T-helper 1 cell treated with Interleukin-12 subunit alpha and Interleukin-12 subunit beta and Interleukin-4 antibody, amounts not matched to agents 30 μg/mL and 1 μg/mL, for 36 hours (primary cell): ENCODE data around the gene HNF4A.

Source experiments
- H3K27ac Mint-ChIP-seq: one replicate; pipeline ENCODE4 v1.8.0; 2021; ENCODE audit warnings: mild to moderate bottlenecking, mixed read lengths
- H3K27me3 Mint-ChIP-seq: one replicate; pipeline ENCODE4 v1.8.0; 2021; ENCODE audit warnings: low read depth, mixed read lengths
- H3K36me3 Mint-ChIP-seq: one replicate; pipeline ENCODE4 v1.8.0; 2021; ENCODE audit warnings: low read depth, mixed read lengths
- H3K4me1 Mint-ChIP-seq: one replicate; pipeline ENCODE4 v1.8.0; 2021; ENCODE audit warnings: low read depth, mixed read lengths
- H3K4me3 Mint-ChIP-seq: one replicate; pipeline ENCODE4 v1.8.0; 2021; ENCODE audit warnings: mild to moderate bottlenecking, moderate library complexity, mixed read lengths
- H3K9me3 Mint-ChIP-seq: one replicate; pipeline ENCODE4 v1.8.0; 2021; ENCODE audit warnings: mixed read lengths

HNF4A gene

GRCh38 chr20:44413575-44414345, 58.3 kb downstream of the HNF4A start:
- Mint-ChIP-seq H3K36me3 (no peaks in the 10 kb centered on the region), H3K27ac (no peak overlapping the region), H3K27me3 (peaks cover 15% of the 10 kb centered on the region), H3K4me1 (no peaks in the 10 kb centered on the region), H3K4me3 (no peak overlapping the region), H3K9me3 (no peaks in the 10 kb centered on the region)

GRCh38 chr20:44414346-44414714, 58.8 kb downstream of the HNF4A start:
- H3K27ac Mint-ChIP-seq: no peak overlapping the region
- no peaks in the 10 kb centered on the region for H3K9me3 Mint-ChIP-seq
- H3K4me1 Mint-ChIP-seq: no peaks in the 10 kb centered on the region
- peaks cover 15% of the 10 kb centered on the region for H3K27me3 Mint-ChIP-seq
- no peak overlapping the region for H3K4me3 Mint-ChIP-seq
- H3K36me3 Mint-ChIP-seq: no peaks in the 10 kb centered on the region

- Mint-ChIP-seq H3K27ac (no peak overlapping the region), H3K9me3 (no peaks in the 10 kb centered on the region), H3K36me3 (no peaks in the 10 kb centered on the region), H3K4me3 (no peak overlapping the region), H3K4me1 (no peaks in the 10 kb centered on the region), H3K27me3 (peaks cover 15% of the 10 kb centered on the region)
Observed at GRCh38 chr20:44414808-44415207, 59.3 kb downstream of the HNF4A start.

- H3K36me3 Mint-ChIP-seq: no peaks in the 10 kb centered on the region
- no peak overlapping the region for H3K27ac Mint-ChIP-seq
- no peaks in the 10 kb centered on the region for H3K9me3 Mint-ChIP-seq
- H3K27me3 Mint-ChIP-seq: peaks cover 15% of the 10 kb centered on the region
- H3K4me1 Mint-ChIP-seq: no peaks in the 10 kb centered on the region
- no peak overlapping the region for H3K4me3 Mint-ChIP-seq
Observed at GRCh38 chr20:44415833-44416715, 60.6 kb downstream of the HNF4A start.

GRCh38 chr20:44418069-44418905, 62.8 kb downstream of the HNF4A start:
- Mint-ChIP-seq H3K9me3 (no peaks in the 10 kb centered on the region), H3K4me3 (no peak overlapping the region), H3K4me1 (no peaks in the 10 kb centered on the region), H3K27ac (no peak overlapping the region), H3K27me3 (peaks cover 4% of the 10 kb centered on the region), H3K36me3 (no peaks in the 10 kb centered on the region)

GRCh38 chr20:44419131-44419844, 63.8 kb downstream of the HNF4A start:
- no peaks in the 10 kb centered on the region for H3K36me3 Mint-ChIP-seq
- no peak overlapping the region for H3K4me3 Mint-ChIP-seq
- no peaks in the 10 kb centered on the region for H3K9me3 Mint-ChIP-seq
- no peak overlapping the region for H3K27ac Mint-ChIP-seq
- H3K4me1 Mint-ChIP-seq: no peaks in the 10 kb centered on the region
- peaks cover 4% of the 10 kb centered on the region for H3K27me3 Mint-ChIP-seq

- no peak overlapping the region for H3K27ac Mint-ChIP-seq
Observed at GRCh38 chr20:44420497-44420896, 65.0 kb downstream of the HNF4A start.

GRCh38 chr20:44422083-44422482, 66.6 kb downstream of the HNF4A start:
- Mint-ChIP-seq H3K4me1 (no peaks in the 10 kb centered on the region), H3K27me3 (no peaks in the 10 kb centered on the region)

More at GRCh38 chr20:44420497-44420896, 65.0 kb downstream of the HNF4A start:
- no peaks in the 10 kb centered on the region for H3K36me3 Mint-ChIP-seq
- H3K4me1 Mint-ChIP-seq: no peaks in the 10 kb centered on the region
- peaks cover 4% of the 10 kb centered on the region for H3K27me3 Mint-ChIP-seq
- no peaks in the 10 kb centered on the region for H3K9me3 Mint-ChIP-seq
- no peak overlapping the region for H3K4me3 Mint-ChIP-seq

GRCh38 chr20:44423480-44423879, 68.0 kb downstream of the HNF4A start:
- no peaks in the 10 kb centered on the region for H3K4me1 Mint-ChIP-seq
- no peak overlapping the region for H3K4me3 Mint-ChIP-seq
- H3K9me3 Mint-ChIP-seq: no peaks in the 10 kb centered on the region
- no peaks in the 10 kb centered on the region for H3K36me3 Mint-ChIP-seq
- no peak overlapping the region for H3K27ac Mint-ChIP-seq
- H3K27me3 Mint-ChIP-seq: peaks cover 3% of the 10 kb centered on the region

More at GRCh38 chr20:44422083-44422482, 66.6 kb downstream of the HNF4A start:
- Mint-ChIP-seq H3K9me3 (no peaks in the 10 kb centered on the region), H3K4me3 (no peak overlapping the region), H3K27ac (no peak overlapping the region), H3K36me3 (no peaks in the 10 kb centered on the region)

- Mint-ChIP-seq H3K27me3 (peaks cover 3% of the 10 kb centered on the region), H3K9me3 (no peaks in the 10 kb centered on the region), H3K36me3 (no peaks in the 10 kb centered on the region), H3K4me3 (no peak overlapping the region), H3K4me1 (no peaks in the 10 kb centered on the region), H3K27ac (no peak overlapping the region)
Observed at GRCh38 chr20:44424039-44424495, 68.6 kb downstream of the HNF4A start.

- H3K4me1 Mint-ChIP-seq: no peaks in the 10 kb centered on the region
- no peaks in the 10 kb centered on the region for H3K36me3 Mint-ChIP-seq
- H3K9me3 Mint-ChIP-seq: no peaks in the 10 kb centered on the region
- no peak overlapping the region for H3K4me3 Mint-ChIP-seq
- H3K27ac Mint-ChIP-seq: no peak overlapping the region
- peaks cover 3% of the 10 kb centered on the region for H3K27me3 Mint-ChIP-seq
Observed at GRCh38 chr20:44425923-44426322, 70.4 kb downstream of the HNF4A start.

GRCh38 chr20:44426879-44427790, 71.6 kb downstream of the HNF4A start:
- no peak overlapping the region for H3K4me3 Mint-ChIP-seq
- no peak overlapping the region for H3K27ac Mint-ChIP-seq
- H3K9me3 Mint-ChIP-seq: no peaks in the 10 kb centered on the region
- H3K27me3 Mint-ChIP-seq: peaks cover 3% of the 10 kb centered on the region
- no peaks in the 10 kb centered on the region for H3K4me1 Mint-ChIP-seq
- H3K36me3 Mint-ChIP-seq: no peaks in the 10 kb centered on the region

- H3K27ac Mint-ChIP-seq: no peak overlapping the region
- H3K4me3 Mint-ChIP-seq: no peak overlapping the region
- no peaks in the 10 kb centered on the region for H3K4me1 Mint-ChIP-seq
- peaks cover 4% of the 10 kb centered on the region for H3K27me3 Mint-ChIP-seq
- no peaks in the 10 kb centered on the region for H3K9me3 Mint-ChIP-seq
- no peaks in the 10 kb centered on the region for H3K36me3 Mint-ChIP-seq
Observed at GRCh38 chr20:44427804-44428173, 72.3 kb downstream of the HNF4A start.
